Spinal cord (tissue), 10 donors: ENCODE results near the gene STAT4. TPM values are rescaled to one million over a fixed set of nuclear protein-coding genes. Genes with fewer than 3 reads are reported as not detected.
A peak's percentile ranks its signal among the peaks of the same experiment; 100 is the strongest.

ENCODE experiments used
- DNase-seq, 6 donors: peaks; one replicate each; pipeline versions ENCODE4 v3.0.0 to v3.0.0-alpha.2; 2013 to 2015; ENCODE audit warnings: low spot score in 6 of 6, low read depth in 4 of 6
- H3K27ac ChIP-seq: one replicate; pipeline ENCODE4 v1.5.1; 2013; ENCODE audit warnings: low read depth, low read length, control low read depth
- H3K27me3 ChIP-seq: one replicate; pipeline ENCODE4 v1.6.1; 2013; ENCODE audit warnings: low read length; ENCODE audit not compliant: control insufficient read depth, insufficient read depth
- H3K36me3 ChIP-seq: one replicate; pipeline ENCODE4 v1.6.1; 2013; ENCODE audit warnings: low read length; ENCODE audit not compliant: control insufficient read depth, insufficient read depth
- H3K4me1 ChIP-seq: one replicate; pipeline ENCODE4 v1.6.1; 2013; ENCODE audit warnings: low read length; ENCODE audit not compliant: control insufficient read depth, insufficient read depth
- H3K4me3 ChIP-seq: one replicate; pipeline ENCODE4 v1.5.1; 2013; ENCODE audit warnings: low read depth, low read length, control low read depth
- H3K9me3 ChIP-seq: one replicate; pipeline ENCODE4 v1.6.1; 2013; ENCODE audit warnings: low read length; ENCODE audit not compliant: control insufficient read depth, insufficient read depth
- WGBS: methylation state at CpG from one replicate; pipeline ENCODE4 v1.1.5; 2013; ENCODE audit warnings: missing lambda C conversion rate; ENCODE audit not compliant: insufficient coverage; 5-methylcytosine and 5-hydroxymethylcytosine counted together
- polyA plus RNA-seq, 2 donors: library from polyadenylated mRNA; unstranded; fragments of 120-200 nt; gene quantifications; one replicate each; pipeline ENCODE4 v1.2.1, GENCODE V29; 2013; ENCODE audit not compliant: insufficient read length in 2 of 2
- total RNA-seq, 2 donors: library from RNA; depleted of rRNA in 1 of 2; stranded (reverse); fragments of 120-200 nt in 1 of 2; fragments of >200 nt in 1 of 2; gene quantifications; one replicate each; pipeline versions ENCODE4 v1.2.3 to v1.2.4, GENCODE V29; 2013 to 2014
- donor health status: healthy.

STAT4 gene
- total and polyA plus RNA-seq, 4 donors: 2.5 to 8.9 (median 7.4) TPM

- no peaks in the 10 kb centered on the region for H3K27me3 ChIP-seq
- no CpG with 5 or more reads among the region's 4 CpGs for WGBS
- H3K9me3 ChIP-seq: no peaks in the 10 kb centered on the region
- no peaks in the 10 kb centered on the region for H3K4me1 ChIP-seq
- H3K36me3 ChIP-seq: no peaks in the 10 kb centered on the region
- no peak for DNase-seq
- peak overlapping the region; percentile 54 for H3K27ac ChIP-seq
- no peak overlapping the region for H3K4me3 ChIP-seq
Observed at GRCh38 chr2:191166756-191167445, 16.1 kb upstream of the STAT4 start.

GRCh38 chr2:191166111-191166755, 15.4 kb upstream of the STAT4 start:
- no CpG with 5 or more reads among the region's 4 CpGs for WGBS
- H3K27ac ChIP-seq: peak overlapping the region; percentile 54
- peak in 3 of 6 donors; percentile 19 to 72 (median 23) for DNase-seq

GRCh38 chr2:191165176-191165643, 14.4 kb upstream of the STAT4 start:
- peak in 3 of 6 donors; percentile 60 to 86 (median 76) for DNase-seq
- 13% methylated on average over 2 of the region's 5 CpGs for WGBS
- H3K27ac ChIP-seq: peak overlapping the region; percentile 54
- no peaks in the 10 kb centered on the region for H3K27me3 ChIP-seq
- H3K4me1 ChIP-seq: no peaks in the 10 kb centered on the region
- no peaks in the 10 kb centered on the region for H3K36me3 ChIP-seq
- H3K4me3 ChIP-seq: no peak overlapping the region
- no peaks in the 10 kb centered on the region for H3K9me3 ChIP-seq

More at GRCh38 chr2:191166111-191166755, 15.4 kb upstream of the STAT4 start:
- Histone ChIP-seq H3K4me1 (no peaks in the 10 kb centered on the region), H3K27me3 (no peaks in the 10 kb centered on the region), H3K36me3 (no peaks in the 10 kb centered on the region), H3K9me3 (no peaks in the 10 kb centered on the region), H3K4me3 (no peak overlapping the region)

GRCh38 chr2:191158747-191159146, 8.0 kb upstream of the STAT4 start:
- no peaks in the 10 kb centered on the region for H3K4me1 ChIP-seq
- no peaks in the 10 kb centered on the region for H3K27me3 ChIP-seq
- no peak for DNase-seq
- H3K27ac ChIP-seq: no peak overlapping the region
- H3K36me3 ChIP-seq: no peaks in the 10 kb centered on the region
- WGBS: no CpG with 5 or more reads among the region's 1 CpG
- H3K4me3 ChIP-seq: no peak overlapping the region
- no peaks in the 10 kb centered on the region for H3K9me3 ChIP-seq

GRCh38 chr2:191158193-191158592, 7.4 kb upstream of the STAT4 start:
- H3K36me3 ChIP-seq: no peaks in the 10 kb centered on the region
- H3K4me3 ChIP-seq: no peak overlapping the region
- 67% methylated on average over 1 of the region's 2 CpGs for WGBS
- H3K27me3 ChIP-seq: no peaks in the 10 kb centered on the region
- no peaks in the 10 kb centered on the region for H3K4me1 ChIP-seq
- no peaks in the 10 kb centered on the region for H3K9me3 ChIP-seq
- DNase-seq: no peak
- no peak overlapping the region for H3K27ac ChIP-seq

- no peaks in the 10 kb centered on the region for H3K36me3 ChIP-seq
- peaks cover 7% of the 10 kb centered on the region for H3K4me1 ChIP-seq
- WGBS: 100% methylated on average over 1 of the region's 1 CpG
- no peaks in the 10 kb centered on the region for H3K27me3 ChIP-seq
- DNase-seq: no peak
- no peak overlapping the region for H3K27ac ChIP-seq
- H3K4me3 ChIP-seq: no peak overlapping the region
- H3K9me3 ChIP-seq: no peaks in the 10 kb centered on the region
Observed at GRCh38 chr2:191155608-191156071, 4.8 kb upstream of the STAT4 start.

- WGBS: 100% methylated on average over 1 of the region's 2 CpGs
- H3K36me3 ChIP-seq: no peaks in the 10 kb centered on the region
- H3K4me1 ChIP-seq: peaks cover 12% of the 10 kb centered on the region
- no peak overlapping the region for H3K27ac ChIP-seq
- H3K27me3 ChIP-seq: peaks cover 3% of the 10 kb centered on the region
- DNase-seq: no peak
- H3K9me3 ChIP-seq: no peaks in the 10 kb centered on the region
- no peak overlapping the region for H3K4me3 ChIP-seq
Observed at GRCh38 chr2:191153716-191154115, 2.9 kb upstream of the STAT4 start.

- Histone ChIP-seq H3K36me3 (no peaks in the 10 kb centered on the region), H3K27me3 (peaks cover 3% of the 10 kb centered on the region), H3K9me3 (no peaks in the 10 kb centered on the region), H3K4me3 (no peak overlapping the region), H3K27ac (no peak overlapping the region), H3K4me1 (peaks cover 12% of the 10 kb centered on the region)
- DNase-seq: no peak
- 72% methylated on average over 2 of the region's 5 CpGs for WGBS
Observed at GRCh38 chr2:191152482-191153240, 1.9 kb upstream of the STAT4 start.

GRCh38 chr2:191151331-191151730, 537 bp upstream of the STAT4 start:
- Histone ChIP-seq H3K4me1 (peaks cover 12% of the 10 kb centered on the region), H3K4me3 (no peak overlapping the region), H3K27me3 (peaks cover 3% of the 10 kb centered on the region), H3K9me3 (no peaks in the 10 kb centered on the region), H3K27ac (no peak overlapping the region), H3K36me3 (no peaks in the 10 kb centered on the region)
- 93% methylated on average over 6 of the region's 6 CpGs for WGBS
- no peak for DNase-seq
